Right renal pelvis (tissue), 4 donors: ENCODE measurements around the gene CHIC1. TPM values are rescaled to one million over a fixed set of nuclear protein-coding genes. Genes with fewer than 3 reads are reported as not detected.

Experiments used
- DNase-seq, 4 donors: peaks; one replicate each; pipeline ENCODE4 v3.0.0-alpha.2; 2013; ENCODE audit warnings: low read depth in 4 of 4, low spot score in 3 of 4, missing footprints in 1 of 4
- polyA plus RNA-seq, 4 donors: library from polyadenylated mRNA; unstranded; fragments of 120-200 nt; gene quantifications; one replicate each; pipeline ENCODE4 v1.2.1, GENCODE V29; 2013; ENCODE audit not compliant: insufficient read length in 4 of 4

Gene CHIC1
- polyA plus RNA-seq, 4 donors: 9.4 to 12.9 (median 12.1) TPM

DNA sequence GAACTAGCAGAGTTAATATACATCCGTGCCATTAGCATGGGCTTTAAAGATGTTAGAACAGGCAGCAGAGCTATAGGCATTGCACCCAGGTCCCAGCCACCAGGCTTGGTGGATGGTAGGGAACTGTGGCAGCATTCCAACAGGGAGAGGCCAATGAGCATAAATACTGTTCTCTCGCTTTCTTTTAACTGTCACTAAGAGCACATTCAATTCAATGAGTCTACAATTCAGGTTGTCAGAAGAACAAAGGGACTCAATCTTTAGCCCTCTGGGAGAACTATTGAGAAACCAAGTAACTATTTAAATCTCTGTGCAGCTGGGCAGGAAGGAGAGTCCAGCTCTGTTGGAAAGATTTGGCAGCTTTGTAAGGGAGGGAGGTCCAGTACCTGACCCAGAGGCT is 165.6 kb downstream of the CHIC1 start:
- DNase-seq: no peak

Other genes with a start within 250 kb of the CHIC1 start
- not detected for gene CDX4, start 116.1 kb upstream of the CHIC1 start, polyA plus RNA-seq